ENCODE data around the gene FNDC5. TPM values are rescaled to one million over a fixed set of nuclear protein-coding genes. Genes with fewer than 3 reads are reported as not detected.

Gene FNDC5
- total RNA-seq, 2 experiments from 2014 or later: not detected

GRCh38 chr1:32902535-32902920, 31.8 kb upstream of the FNDC5 start:
- CTCF ChIA-PET: interaction anchor here (0.6 to 1.1 kb wide), 2 partner anchors 10 to 456 kb away, joined by 3 read pairs; no protein-coding TSS in a partner anchor
- Mint-ChIP-seq H3K27me3 (ENCODE audit: low read depth) (peaks cover 32% of the 10 kb centered on the region), H3K9me3 (no peaks in the 10 kb centered on the region), H3K27ac (no peak overlapping the region), H3K4me3 (no peak overlapping the region), H3K4me1 (ENCODE audit: low read depth) (peaks cover 6% of the 10 kb centered on the region), H3K36me3 (ENCODE audit: low read depth) (no peaks in the 10 kb centered on the region)
- no peak for DNase-seq
- intact Hi-C loops (cut with micrococcal nuclease): no loop called here

DNA sequence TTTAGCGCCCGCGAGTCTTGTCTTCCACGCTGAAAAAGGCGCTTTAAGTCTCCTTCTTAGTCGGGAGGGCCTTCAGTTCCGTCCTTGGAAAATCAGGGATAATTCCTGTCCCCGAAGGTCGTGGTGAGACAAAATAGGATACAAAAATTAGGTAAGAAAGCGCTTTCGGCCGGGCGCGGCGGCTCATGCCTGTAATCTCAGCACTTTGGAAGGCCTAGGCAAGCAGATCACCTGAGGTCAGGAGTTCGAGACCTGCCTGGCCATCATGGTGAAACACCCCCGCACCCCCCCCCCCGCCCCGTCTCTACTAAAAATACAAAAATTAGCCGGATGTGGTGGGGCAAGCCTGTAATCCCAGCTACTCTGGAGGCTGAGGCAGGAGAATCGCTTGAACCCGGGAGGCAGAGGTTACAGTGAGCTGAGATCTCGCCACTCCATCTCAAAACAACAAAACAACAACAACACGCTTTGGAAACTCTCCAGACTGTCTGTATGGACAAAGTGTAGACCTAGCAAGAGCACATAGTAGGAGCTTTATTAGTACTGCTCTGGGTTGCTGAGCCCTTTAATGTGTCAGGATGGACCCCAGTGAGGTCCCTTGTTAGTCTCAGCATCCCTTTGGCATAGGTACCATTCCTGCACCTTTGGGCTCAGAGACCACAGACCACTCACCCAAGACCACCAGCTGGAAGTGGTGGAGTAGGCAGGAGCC, 31.3 kb upstream of the FNDC5 start:
- Mint-ChIP-seq H3K27me3 (ENCODE audit: low read depth) (peaks cover 32% of the 10 kb centered on the region), H3K4me1 (ENCODE audit: low read depth) (peaks cover 6% of the 10 kb centered on the region), H3K4me3 (peak overlapping the region; percentile 67), H3K36me3 (ENCODE audit: low read depth) (no peaks in the 10 kb centered on the region), H3K9me3 (no peaks in the 10 kb centered on the region), H3K27ac (no peak overlapping the region)
- no peak for DNase-seq
- intact Hi-C loops (cut with micrococcal nuclease): no loop called here
- CTCF ChIA-PET: interaction anchor here (0.6 to 1.1 kb wide), 3 partner anchors 9 to 455 kb away, joined by 3 read pairs; no protein-coding TSS in a partner anchor

- Mint-ChIP-seq H3K27ac (no peak within 1 kb of the TSS), H3K36me3 (ENCODE audit: low read depth) (no peaks in the 10 kb centered on the region), H3K4me3 (peak within 1 kb of the TSS; percentile 67), H3K9me3 (no peaks in the 10 kb centered on the region), H3K27me3 (ENCODE audit: low read depth) (peaks cover 37% of the 10 kb centered on the region), H3K4me1 (ENCODE audit: low read depth) (peaks cover 6% of the 10 kb centered on the region)
- DNase-seq: no peak
- CTCF ChIA-PET: interaction anchor here (0.6 to 1.1 kb wide), 2 partner anchors 9 to 170 kb away, joined by 3 read pairs; no protein-coding TSS in a partner anchor
- intact Hi-C loops (cut with micrococcal nuclease): no loop called here
These were observed 30.5 kb upstream of the FNDC5 start, which contains the start of gene TMEM54 for GRCh38 chr1:32900956-32901822. TSS of gene TMEM54 (minus strand) at chr1:32901389. CDS start at chr1:32901238, 151 bp downstream.

- peaks cover 40% of the 10 kb centered on the region for H3K27me3 Mint-ChIP-seq (ENCODE audit: low read depth)
- no peak overlapping the region for H3K27ac Mint-ChIP-seq
- CTCF ChIA-PET: no interaction called here
These were observed 29.8 kb upstream of the FNDC5 start for GRCh38 chr1:32900371-32900955.

DNA sequence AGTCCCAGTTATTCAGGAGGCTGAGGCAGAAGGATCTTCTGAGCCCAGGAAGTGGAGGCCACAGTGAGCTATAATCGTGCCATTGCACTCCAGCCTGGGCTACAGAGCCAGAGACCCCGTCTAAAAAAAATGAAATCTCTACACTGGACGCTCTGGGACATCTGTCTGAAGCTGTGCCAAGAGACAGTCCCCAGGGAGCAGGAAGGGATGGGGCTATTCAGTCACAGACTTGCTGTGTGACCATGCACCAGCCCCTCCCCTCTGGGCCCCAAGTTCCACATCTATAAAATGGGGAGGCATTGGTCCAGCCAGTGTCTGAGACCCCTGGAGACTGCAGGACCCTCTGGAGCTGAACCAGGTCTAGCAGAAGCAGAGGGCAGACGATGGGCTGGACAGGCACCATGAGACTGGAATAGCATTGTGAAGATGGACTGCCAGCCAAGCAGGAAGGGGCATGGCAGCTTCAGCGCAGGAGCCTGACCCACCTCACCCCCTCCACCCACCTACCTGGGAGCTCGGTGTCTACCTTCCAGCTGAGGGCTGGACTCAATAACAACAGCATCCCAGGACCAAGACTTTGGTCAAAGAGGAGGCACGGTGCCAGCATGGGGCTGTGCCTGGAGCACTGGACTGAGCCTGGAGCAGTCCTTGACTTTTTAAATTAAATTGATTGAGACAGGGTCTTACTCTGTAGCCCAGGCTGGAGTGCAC, 29.0 kb upstream of the FNDC5 start:
- DNase-seq: no peak
- peaks cover 6% of the 10 kb centered on the region for H3K4me1 Mint-ChIP-seq (ENCODE audit: low read depth)
- H3K27ac Mint-ChIP-seq: no peak overlapping the region
- no peak overlapping the region for H3K4me3 Mint-ChIP-seq
- CTCF ChIA-PET: interaction anchor here (0.5 to 1.1 kb wide), 3 partner anchors 13 to 224 kb away, joined by 3 to 4 read pairs (median 3); partner anchors contain the start of gene HPCA
- peaks cover 40% of the 10 kb centered on the region for H3K27me3 Mint-ChIP-seq (ENCODE audit: low read depth)
- no peaks in the 10 kb centered on the region for H3K9me3 Mint-ChIP-seq
- no peaks in the 10 kb centered on the region for H3K36me3 Mint-ChIP-seq (ENCODE audit: low read depth)
- intact Hi-C loops (cut with micrococcal nuclease): no loop called here

More at GRCh38 chr1:32900371-32900955, 29.8 kb upstream of the FNDC5 start:
- Mint-ChIP-seq H3K36me3 (ENCODE audit: low read depth) (no peaks in the 10 kb centered on the region), H3K4me1 (ENCODE audit: low read depth) (peaks cover 6% of the 10 kb centered on the region), H3K9me3 (no peaks in the 10 kb centered on the region), H3K4me3 (peak overlapping the region; percentile 60)
- intact Hi-C loops (cut with micrococcal nuclease): no loop called here
- DNase-seq: no peak

GRCh38 chr1:32898958-32899357, 28.2 kb upstream of the FNDC5 start:
- H3K4me3 Mint-ChIP-seq: no peak overlapping the region
- no peaks in the 10 kb centered on the region for H3K36me3 Mint-ChIP-seq (ENCODE audit: low read depth)

GRCh38 chr1:32898056-32898455, 27.3 kb upstream of the FNDC5 start:
- peaks cover 43% of the 10 kb centered on the region for H3K27me3 Mint-ChIP-seq (ENCODE audit: low read depth)
- no peaks in the 10 kb centered on the region for H3K9me3 Mint-ChIP-seq
- peaks cover 8% of the 10 kb centered on the region for H3K4me1 Mint-ChIP-seq (ENCODE audit: low read depth)
- intact Hi-C loops (cut with micrococcal nuclease): no loop called here
- H3K27ac Mint-ChIP-seq: no peak overlapping the region
- DNase-seq: no peak
- CTCF ChIA-PET: interaction anchor here (0.7 to 1.2 kb wide), 3 partner anchors 9 to 156 kb away, joined by 3 read pairs; no protein-coding TSS in a partner anchor
- H3K4me3 Mint-ChIP-seq: no peak overlapping the region
- no peaks in the 10 kb centered on the region for H3K36me3 Mint-ChIP-seq (ENCODE audit: low read depth)

More at GRCh38 chr1:32898958-32899357, 28.2 kb upstream of the FNDC5 start:
- H3K27me3 Mint-ChIP-seq (ENCODE audit: low read depth): peaks cover 40% of the 10 kb centered on the region
- H3K27ac Mint-ChIP-seq: no peak overlapping the region
- CTCF ChIA-PET: interaction anchor here (0.6 to 1.2 kb wide), 5 partner anchors 8 to 155 kb away, joined by 3 read pairs; partner anchors contain the start of gene HPCA
- H3K9me3 Mint-ChIP-seq: no peaks in the 10 kb centered on the region
- no peak for DNase-seq
- intact Hi-C loops (cut with micrococcal nuclease): no loop called here
- H3K4me1 Mint-ChIP-seq (ENCODE audit: low read depth): peaks cover 6% of the 10 kb centered on the region

DNA sequence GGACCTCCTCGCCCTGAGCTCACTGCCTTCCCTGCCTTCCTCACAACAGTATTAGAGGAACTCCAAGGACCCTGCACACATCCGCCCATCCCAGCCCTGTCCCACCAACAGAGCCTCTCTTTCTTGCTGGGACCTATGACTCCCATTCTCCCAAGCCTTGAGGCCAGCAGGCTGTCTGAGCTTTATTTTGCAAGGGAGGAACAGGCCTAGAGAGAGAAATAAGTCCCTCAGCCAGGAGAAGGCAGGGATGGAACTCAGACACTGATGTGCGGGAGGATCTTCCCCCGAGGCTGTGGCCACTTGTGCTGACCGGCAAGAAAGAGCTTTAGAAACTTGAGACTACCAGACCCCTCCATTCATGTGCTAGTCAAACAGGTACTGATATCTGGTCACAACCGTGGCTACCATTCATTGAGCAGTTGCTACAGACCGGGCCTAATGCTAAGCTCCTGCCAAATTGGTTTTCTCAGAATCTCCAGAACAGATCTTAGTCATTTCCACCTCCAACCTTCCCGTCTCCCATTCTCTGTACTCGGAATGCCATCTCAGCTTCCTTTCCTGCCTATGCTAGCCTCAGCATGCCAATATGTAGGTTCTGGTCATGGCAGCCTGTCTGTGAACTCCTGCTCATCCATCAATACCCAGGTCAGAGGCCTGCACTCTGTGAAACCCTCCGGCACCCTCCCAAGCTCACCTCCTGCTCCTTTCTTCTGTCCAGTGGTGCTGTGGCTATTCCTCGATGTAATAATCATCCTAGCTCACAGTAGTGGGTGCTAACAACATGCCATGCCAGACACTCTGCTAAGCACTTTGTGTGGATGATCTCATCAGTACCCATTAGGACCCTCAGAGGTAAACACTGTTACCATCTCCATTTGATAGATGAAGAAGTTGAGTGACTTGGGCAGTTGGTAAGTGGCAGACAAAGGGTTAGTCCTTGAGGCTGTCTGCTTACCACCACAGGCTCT, 26.7 kb upstream of the FNDC5 start:
- Mint-ChIP-seq H3K36me3 (ENCODE audit: low read depth) (no peaks in the 10 kb centered on the region), H3K4me3 (no peak overlapping the region), H3K27ac (no peak overlapping the region), H3K9me3 (no peaks in the 10 kb centered on the region), H3K27me3 (ENCODE audit: low read depth) (peaks cover 41% of the 10 kb centered on the region), H3K4me1 (ENCODE audit: low read depth) (peaks cover 11% of the 10 kb centered on the region)
- DNase-seq: no peak
- intact Hi-C loops (cut with micrococcal nuclease): no loop called here
- CTCF ChIA-PET: interaction anchor here (0.7 kb wide), 1 partner anchor 25 kb away, joined by 3 read pairs; no protein-coding TSS in a partner anchor

GRCh38 chr1:32896451-32896850, 25.7 kb upstream of the FNDC5 start:
- H3K27me3 Mint-ChIP-seq (ENCODE audit: low read depth): peaks cover 42% of the 10 kb centered on the region
- no peak overlapping the region for H3K4me3 Mint-ChIP-seq
- H3K4me1 Mint-ChIP-seq (ENCODE audit: low read depth): peaks cover 9% of the 10 kb centered on the region
- H3K27ac Mint-ChIP-seq: no peak overlapping the region
- DNase-seq: no peak
- H3K36me3 Mint-ChIP-seq (ENCODE audit: low read depth): no peaks in the 10 kb centered on the region
- intact Hi-C loops (cut with micrococcal nuclease): no loop called here
- CTCF ChIA-PET: no interaction called here
- no peaks in the 10 kb centered on the region for H3K9me3 Mint-ChIP-seq

GRCh38 chr1:32895325-32896215, 24.9 kb upstream of the FNDC5 start:
- Mint-ChIP-seq H3K9me3 (no peaks in the 10 kb centered on the region), H3K27me3 (ENCODE audit: low read depth) (peaks cover 43% of the 10 kb centered on the region), H3K4me3 (no peak overlapping the region), H3K36me3 (ENCODE audit: low read depth) (no peaks in the 10 kb centered on the region), H3K4me1 (ENCODE audit: low read depth) (peaks cover 8% of the 10 kb centered on the region), H3K27ac (no peak overlapping the region)
- CTCF ChIA-PET: interaction anchor here (0.6 to 1.6 kb wide), 3 partner anchors 9 to 494 kb away, joined by 3 to 4 read pairs (median 3); partner anchors contain the start of gene HPCA
- DNase-seq: no peak
- intact Hi-C loops (cut with micrococcal nuclease): no loop called here
